ENCODE data around the gene HIKESHI.
"Not testable (repeated sequence)": the region's sequence is repeated elsewhere in the genome, so short reads cannot be mapped to it uniquely, and the experiment has no call there.

Gene HIKESHI

DNA sequence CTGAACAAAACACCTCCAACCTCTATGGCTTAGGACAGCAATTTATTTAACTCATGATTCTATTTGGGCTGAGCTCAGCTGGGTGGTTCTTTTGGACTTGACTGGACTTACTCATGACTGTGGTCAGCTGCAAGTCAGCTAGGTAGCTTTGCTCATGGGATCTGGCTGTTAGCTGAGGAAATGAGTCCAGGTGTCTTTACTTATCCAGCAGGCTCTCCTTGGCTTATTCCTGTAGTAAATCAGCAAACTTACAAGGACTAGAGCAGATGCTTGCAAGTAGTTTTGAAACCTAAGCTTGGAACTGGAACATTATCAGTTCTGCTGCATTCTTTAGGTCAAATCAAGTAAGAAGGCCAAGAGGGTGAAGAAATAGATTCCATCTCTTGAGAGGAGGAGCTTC, 8.0 kb upstream of the HIKESHI start:
- no peak for DNase-seq

DNA sequence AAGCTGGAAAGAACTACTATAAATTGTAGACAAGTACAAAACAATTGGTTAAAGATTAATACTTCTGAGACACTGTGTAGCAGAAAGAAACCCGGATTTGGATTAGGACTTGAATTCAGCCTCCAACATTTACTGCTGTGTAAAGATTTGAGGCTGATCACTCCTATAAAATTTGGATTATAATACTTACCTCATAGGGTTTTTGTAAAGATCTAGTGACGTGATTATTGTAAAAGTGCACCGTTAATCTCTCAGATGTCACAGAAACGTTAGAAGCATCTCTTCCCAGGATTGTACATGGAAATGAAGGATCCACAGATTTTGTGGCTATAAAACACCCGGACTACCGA, 323 bp upstream of the HIKESHI start:
- no peak for DNase-seq

DNA sequence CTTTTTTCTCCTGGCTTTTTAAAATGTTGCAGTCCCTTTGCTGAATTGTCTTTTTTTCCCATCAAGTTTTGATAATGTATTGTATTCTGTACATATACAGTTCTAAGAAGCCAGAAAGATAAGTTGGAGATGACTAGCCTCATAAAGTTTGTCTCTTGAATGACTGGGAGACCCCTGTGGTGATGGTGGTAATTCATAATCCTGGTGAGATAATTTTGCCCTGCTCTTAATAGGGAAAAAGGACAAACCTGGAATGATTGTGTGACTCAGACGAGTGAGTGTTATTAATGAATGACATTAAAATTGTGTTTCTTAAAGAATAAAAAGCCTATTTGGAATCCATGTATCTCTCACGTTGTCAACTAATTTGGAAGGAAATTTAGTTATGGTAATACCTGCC, 1.2 kb downstream of the HIKESHI start:
- DNase-seq = no peak

DNA sequence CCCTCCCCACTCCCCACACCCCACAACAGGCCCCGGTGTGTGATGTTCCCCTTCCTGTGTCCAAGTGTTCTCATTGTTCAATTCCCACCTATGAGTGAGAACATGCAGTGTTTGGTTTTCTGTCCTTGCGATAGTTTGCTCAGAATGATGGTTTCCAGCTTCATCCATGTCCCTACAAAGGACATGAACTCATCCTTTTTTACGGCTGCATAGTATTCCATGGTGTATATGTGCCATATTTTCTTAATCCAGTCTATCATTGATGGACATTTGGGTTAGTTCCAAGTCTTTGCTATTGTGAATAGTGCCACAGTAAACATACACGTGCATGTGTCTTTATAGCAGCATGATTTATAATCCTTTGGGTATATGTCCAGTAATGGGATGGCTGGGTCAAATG, 6.7 kb downstream of the HIKESHI start:
- DNase-seq = not testable (repeated sequence)

DNA sequence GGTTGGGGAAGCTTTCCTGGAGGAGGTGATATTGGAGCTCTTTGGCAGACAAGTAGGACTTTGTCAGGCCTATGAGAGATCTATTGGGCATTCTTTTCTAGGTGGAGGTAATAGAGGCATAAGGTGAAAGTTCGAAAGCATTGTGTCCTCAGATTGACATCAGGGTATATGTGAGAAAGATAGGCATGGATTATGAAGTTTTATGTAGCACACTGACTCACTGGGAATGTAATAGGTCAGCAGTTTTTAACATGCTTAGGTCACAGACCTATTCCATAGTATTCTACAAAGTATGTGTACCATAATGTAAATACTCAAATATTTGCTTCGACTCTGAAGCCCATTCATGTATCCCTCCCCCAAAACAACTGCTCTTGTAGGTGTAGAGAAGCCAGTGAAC, 11.8 kb downstream of the HIKESHI start:
- no peak for DNase-seq

DNA sequence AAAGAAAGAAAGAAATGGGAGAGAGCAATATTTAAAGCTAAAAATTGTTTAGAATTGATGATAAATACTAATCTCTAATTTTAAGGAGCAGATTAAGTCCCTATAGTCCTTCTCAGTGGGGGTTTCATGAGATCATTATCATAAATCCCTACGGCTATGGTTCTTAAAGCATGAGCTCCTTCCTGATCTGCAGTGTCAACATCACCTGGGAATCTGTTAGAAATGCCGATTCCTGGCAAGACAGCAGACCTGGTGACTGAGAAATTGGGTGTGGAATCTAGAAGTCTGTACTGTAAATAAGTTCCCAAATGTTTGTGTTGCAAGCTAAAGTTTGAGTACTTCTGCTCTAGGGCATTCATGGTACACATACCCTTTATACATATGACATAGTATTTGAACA, 12.6 kb downstream of the HIKESHI start:
- no peak for DNase-seq

DNA sequence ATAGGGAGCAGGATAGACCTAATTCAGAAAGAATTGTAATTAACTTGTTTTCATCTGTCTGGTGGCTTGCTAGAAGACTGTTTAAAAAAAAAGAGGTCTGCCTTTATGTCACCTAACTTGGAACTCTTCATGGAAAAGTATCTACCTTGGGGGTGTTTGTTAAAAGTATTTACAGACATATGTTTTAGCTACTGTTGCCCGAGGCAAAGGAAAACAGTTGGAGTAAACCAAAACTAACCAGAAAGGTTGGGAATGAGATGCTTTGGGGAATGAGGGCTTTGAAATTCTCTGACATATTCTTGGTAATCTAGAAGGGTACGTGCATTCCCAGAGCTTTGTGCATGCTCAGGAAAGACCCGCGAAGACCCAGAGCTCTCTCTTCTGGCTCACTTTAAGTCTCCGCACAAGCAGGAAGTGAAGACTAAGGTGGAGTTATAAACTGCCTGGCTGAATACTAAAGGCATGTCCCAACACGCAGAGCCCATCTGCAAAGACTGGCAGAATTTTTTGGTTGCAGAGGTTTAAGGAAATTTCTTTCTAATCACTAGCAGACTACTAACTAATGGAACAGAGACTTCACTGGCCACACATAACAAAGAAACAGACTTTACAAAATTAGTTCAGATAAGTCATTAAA, 33.2 kb downstream of the HIKESHI start:
- DNase-seq = no peak

DNA sequence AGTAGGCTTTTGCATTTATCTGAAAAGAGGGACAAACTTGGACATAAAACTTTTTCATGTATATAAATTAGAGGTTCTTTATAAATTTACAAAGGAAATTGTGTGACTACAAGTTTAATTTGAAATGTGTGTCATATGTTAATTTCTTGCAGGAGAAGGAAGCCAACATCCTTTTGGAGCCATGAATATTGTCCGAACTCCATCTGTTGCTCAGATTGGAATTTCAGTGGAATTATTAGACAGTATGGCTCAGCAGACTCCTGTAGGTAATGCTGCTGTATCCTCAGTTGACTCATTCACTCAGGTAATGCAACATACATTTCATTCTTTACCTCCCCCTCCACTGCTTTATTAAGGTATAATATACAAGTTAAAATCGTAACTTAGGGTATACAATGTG, 35.2 kb downstream of the HIKESHI start:
- no peak for DNase-seq

DNA sequence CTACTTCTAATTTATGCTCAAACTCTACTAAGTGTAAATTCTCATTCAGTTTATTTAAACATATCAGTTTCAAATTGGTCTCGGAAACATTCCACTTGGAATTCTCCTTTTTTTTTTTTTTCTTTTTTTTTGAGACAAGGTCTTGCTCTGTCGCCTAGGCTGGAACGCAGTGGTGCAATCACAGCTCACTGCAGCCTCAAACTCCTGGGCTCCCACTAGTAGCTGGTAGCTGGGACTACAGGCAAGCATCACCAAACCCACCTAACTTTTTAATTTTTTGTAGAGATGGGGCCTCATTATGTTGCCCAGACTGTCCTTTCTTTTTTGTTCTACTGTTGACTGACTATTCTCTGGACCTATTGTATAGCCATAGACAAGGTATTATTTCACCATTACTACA, 39.3 kb downstream of the HIKESHI start:
- DNase-seq = no peak

DNA sequence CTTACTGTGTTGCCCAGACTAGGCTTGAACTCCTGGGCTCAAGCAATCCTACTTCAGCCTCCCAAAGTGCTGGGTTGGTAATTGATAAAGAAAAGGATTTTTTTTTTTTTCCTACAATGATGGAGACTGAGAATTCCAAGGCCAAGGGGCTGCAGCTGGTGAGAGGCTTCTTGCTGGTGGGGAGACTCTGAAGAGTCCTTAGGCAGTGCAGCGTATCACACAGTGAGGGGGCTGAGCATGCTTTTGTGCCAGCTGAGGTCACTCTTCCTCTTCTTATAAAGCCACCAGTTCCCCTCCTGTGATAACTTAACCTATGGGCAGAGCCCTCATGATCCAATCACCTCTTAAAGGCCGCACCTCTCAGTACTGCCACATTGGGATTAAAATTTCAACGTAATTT, 44.5 kb downstream of the HIKESHI start:
- DNase-seq = no peak

DNA sequence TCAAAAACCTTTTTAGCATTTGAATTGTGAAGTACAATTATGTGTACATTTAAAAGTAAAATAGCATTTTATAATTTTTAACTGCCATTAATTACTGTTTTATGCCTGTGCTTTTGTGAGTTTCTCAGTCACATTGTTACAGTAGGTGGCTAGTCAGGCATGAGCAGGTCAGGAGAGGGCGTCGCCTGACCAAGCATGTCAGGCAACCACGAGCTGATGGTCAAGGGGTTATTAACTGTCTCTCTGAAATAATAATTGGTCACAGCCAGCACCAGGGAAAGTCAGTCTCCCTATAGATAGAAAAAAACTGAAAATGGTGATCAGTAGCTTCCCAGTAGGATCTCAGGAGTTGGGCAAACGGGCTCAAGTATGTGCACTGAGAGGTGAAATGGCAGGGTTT, 53.2 kb downstream of the HIKESHI start:
- DNase-seq = no peak

DNA sequence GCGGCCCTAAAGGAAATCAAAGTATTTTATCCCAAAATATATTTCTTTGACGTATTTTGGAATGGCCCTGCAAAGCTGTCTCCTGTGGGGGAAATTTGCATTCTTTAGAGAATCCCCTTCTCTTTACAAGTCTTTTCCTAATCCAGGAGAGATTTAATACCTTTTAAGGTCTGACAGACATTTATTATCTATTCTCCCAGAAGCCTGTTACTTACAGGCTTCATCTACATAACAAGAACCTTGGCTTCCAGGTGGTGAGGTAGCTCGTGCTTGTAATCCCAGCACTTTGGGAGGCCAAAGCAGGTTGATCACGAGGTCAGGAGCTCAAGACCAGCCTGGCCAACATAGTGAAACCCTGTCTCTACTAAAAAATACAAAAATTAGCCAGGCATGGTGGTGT, 55.4 kb downstream of the HIKESHI start:
- DNase-seq = not testable (repeated sequence)

DNA sequence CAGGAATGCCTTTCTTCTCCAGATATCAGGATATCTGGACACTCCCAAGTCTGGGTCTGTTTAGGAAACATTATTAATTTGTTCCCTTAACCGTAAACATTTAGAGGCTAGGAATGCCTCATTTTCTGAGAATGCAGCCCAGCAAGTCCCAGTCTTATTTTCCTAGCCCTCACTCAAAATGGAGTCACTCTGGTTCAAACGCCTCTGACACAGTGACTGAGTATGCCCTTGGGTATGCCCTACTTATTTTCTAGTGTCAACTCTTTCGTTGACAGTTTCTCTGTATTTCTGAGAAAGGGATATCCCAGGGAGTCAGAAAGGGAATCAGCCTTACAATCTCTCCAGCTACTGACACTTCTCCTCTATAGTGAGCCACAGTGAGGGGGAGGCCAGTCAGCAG, 56.7 kb downstream of the HIKESHI start:
- DNase-seq = no peak

DNA sequence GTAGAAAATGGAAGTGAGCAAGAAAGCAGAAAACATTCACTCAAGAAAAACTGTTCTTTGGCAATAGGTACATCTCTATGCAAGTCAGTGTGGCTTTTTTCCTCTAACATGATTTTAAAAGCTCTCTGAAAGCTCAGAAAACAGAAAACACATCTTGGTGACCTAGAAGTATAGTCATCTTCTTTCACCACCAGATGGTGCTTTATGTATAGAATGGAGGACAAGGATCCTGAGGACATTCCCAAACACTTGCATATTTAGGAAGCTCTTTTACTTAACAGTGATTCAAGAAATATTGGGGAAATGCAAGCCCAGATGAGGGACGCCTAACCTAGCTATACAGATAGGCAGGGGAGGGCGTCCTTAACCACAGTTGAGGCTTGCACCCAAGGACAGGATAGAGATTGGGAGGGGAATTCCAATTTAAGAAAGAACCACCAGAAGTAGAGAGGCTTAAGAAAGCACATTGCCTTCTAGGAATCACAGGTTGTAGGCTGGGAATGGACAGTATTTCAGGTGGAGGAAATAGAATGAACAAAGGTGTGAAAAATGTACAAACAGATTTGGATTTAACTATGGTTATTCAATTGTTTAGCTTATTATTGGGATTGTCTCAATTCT, 58.8 kb downstream of the HIKESHI start:
- peak; percentile 8 for DNase-seq

DNA sequence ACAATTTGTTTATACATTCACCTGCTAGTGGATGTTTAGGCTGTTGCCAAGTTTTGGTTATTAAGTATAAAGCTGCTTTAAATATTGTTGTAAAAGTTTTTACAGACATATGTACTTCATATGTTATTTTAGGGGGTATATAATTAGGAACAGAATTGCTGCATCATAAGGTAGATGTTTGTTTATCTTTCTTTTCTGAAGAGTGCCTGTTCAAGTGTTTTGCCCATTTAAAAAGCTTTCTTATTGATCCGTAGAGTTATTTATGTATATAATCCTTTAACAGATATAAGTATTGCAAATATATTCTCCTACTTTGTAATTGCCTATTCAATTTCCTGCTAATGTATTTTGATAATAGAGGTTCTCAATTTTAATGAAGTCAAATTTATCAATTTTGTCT, 61.4 kb downstream of the HIKESHI start:
- DNase-seq = no peak

DNA sequence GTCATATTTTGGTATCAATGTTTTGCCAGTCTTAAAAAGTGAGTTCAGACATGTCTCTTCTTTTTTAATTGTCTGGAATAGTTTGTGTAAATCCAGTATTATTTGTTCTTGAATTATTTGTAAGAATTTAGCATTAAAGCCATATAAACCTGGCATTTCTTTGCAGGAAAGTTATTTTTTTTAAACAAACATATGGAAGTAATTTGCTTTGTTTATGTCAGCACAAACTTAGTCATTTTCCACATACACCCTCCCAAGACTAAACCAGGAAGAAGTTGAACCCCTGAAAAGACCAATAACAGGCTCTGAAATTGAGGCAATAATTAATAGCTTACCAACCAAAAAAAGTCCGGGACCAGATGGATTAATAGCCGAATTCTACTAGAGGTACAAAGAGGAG, 63.5 kb downstream of the HIKESHI start:
- DNase-seq = no peak

DNA sequence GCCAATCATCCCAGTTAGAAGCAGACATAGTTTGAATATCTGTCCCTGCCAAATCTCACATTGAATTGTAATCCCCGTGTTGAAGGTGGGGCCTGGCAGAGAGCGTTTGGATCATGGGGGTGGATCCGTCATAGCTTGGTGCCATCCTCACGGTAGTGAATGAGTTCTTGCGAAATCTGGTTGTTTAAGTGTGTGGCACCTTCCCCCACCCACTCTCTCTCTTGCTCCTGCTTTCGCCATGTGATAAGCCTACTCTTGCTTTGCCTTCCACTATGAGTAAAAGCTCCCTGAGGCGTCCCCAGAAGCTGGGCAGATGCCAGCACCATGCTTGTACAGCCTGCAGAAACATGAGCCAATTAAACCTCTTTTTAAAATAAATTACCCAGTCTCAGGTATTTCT, 67.6 kb downstream of the HIKESHI start:
- DNase-seq = no peak

DNA sequence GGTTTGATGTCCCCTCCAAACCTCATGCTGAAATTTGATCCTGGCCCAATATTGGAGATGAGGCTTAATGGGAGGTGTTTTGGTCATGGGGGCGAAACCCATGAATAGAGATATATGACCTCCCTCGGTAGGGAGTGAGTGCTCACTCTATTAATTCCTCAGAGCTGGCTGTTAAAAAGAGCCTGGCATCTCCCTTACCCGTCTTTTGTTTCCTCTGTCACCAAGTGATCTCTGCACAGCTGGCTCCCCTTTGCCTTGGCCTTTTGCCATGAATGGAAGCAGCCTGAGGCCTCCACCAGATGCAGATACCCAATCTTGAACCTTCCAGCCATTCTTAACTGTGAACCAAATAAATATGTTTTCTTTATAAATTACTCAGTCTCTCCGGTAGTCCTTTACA, 68.1 kb downstream of the HIKESHI start:
- no peak for DNase-seq

DNA sequence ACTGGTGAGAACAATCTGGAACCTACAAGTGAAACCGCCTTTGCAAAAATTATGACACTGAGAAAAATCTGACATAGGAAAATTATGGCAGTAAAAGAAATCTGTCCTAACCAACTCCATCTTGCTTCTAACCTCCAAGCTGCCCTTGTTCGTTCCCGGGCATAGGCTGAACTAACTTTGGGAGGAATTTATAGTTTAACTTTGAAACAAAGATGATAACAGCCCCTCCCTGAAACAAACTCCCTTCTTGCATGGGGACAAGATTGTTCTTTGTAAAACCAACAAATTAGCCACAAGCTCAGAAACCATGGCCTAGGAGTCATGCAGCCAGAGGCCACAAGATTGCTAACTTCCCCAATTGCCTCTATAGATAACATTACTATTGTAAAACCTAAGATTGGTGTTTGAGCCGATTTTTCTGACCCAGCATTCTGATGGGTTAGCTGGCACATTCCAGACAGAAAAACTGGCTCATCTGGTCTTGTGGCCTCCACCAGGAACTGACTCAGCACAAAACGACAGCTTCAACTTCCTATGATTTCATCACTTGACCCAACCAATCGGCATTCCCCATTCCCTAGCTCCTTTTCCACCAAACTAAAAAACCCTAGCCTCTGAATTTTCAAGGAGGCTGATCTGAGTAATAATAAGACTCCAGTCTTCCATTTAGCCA, 69.0 kb downstream of the HIKESHI start:
- DNase-seq = no peak

DNA sequence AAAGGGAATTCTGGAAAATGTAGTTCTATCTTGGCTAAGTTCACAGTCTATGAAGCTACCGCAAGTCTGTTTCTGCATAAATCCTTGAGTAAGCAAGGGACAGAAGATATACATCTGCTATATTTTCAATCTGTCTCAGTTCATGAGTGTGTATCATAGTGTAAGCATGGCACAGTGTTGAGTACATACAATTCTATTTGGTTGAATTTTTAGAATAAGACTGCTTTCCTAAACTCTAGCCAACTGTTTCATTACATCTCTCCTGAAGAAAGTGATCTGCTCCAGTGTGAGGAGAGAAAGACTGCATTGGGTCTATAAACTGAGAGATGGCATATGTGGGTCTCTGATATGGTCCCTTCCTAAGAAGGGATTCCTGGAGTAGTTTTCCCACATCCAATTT, 70.0 kb downstream of the HIKESHI start:
- DNase-seq = no peak

DNA sequence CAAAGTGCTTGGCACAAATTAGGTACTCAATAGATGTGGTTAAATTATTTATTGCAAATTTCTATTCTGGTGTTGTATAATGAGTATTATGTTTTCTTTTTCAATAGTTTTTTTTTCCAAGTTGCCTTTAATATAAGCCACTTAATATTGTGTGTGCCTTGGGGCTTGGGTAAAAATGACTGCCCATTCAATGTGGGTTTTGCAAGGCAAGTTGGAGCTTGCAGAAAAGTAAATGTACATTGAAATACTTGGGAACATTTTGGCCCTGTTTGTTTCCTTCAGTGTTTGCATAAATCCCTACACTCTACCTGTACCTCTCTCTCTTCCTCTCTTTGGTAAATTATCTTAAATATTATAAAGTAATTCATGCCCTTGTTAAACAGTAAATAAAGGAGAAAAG, 70.5 kb downstream of the HIKESHI start:
- no peak for DNase-seq

DNA sequence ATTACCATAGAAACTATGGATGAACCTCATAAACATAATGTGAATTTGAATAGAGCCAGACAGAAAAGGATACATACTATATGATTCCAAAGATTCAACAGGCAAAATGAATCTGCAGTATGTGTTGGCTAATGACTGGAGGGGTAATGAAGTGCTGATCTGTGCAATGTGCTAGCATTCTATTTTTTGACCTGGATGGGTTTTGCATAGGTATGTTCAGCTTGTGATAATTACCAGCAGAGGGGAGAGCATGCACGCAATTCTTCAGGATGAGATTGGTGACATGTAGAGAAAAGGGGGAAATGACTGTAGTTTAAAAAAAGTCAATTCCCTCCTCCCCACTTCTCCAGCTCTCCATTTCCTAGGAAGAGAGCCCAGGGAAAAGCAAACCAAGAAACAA, 72.0 kb downstream of the HIKESHI start:
- DNase-seq = no peak

DNA sequence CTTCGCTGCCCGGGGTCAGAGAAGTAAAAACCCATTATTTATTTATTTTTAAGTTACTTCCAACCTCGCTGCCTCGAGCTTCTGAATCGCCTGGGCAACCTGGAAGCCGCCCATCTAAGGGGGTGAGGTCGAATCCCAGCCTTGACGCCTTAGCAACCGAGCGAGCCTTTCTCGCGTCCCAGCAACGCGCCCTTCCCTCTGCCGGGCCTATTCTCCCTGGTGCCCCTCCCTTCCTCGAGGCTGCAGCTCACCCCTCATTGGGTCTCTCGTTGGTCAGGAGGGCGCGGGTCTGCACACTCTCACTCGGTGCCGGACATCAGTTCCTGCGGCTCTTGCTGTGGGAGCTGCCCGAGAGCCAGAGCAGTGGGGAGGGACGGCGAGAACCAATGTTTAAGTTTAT, 72.5 kb downstream of the HIKESHI start, which contains the start of gene CCDC81:
TSS of gene CCDC81 (plus strand) at position 302 of the 400 bp plus-strand sequence. CDS start 277 bp downstream, outside the sequence.
- DNase-seq = no peak

DNA sequence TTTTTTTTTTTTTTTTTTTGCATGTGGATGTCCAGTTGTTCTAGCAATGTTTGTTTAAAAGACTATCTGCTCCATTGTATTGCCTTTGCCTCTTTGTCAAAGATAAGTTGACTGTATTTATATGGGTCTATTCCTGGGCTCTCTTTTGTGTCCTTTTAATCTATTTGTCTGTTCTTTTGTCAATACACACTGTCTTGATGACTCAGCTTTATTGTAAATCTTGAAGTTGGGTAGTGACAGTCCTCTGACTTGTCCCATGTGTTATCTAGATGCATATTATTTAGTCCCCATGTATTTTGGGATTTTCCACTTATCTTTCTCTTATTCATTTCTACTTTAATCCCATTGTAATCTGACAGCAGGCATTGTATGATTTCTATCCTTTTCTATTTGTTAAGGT, 75.9 kb downstream of the HIKESHI start:
- DNase-seq = no peak
